ENCODE data around the gene CD34. TPM values are rescaled to one million over a fixed set of nuclear protein-coding genes. Genes with fewer than 3 reads are reported as not detected.
A peak's percentile ranks its signal among the peaks of the same experiment; 100 is the strongest.

The CD34 gene
- total RNA-seq, 1 experiment from 2014 or later: not detected

GRCh38 chr1:207849016-207849415 is 61.9 kb downstream of the CD34 start:
- peaks cover 17% of the 10 kb centered on the region for H3F3A ChIP-seq (ENCODE audit: low read length, unreplicated experiment)
- intact Hi-C loops (cut with micrococcal nuclease): no loop called here
- H3K4me3 ChIP-seq (ENCODE audit: low read length): no peak overlapping the region
- no peaks in the 10 kb centered on the region for H3K27me3 ChIP-seq (ENCODE audit: low read length)
- TF ChIP-seq, protein P1, sequence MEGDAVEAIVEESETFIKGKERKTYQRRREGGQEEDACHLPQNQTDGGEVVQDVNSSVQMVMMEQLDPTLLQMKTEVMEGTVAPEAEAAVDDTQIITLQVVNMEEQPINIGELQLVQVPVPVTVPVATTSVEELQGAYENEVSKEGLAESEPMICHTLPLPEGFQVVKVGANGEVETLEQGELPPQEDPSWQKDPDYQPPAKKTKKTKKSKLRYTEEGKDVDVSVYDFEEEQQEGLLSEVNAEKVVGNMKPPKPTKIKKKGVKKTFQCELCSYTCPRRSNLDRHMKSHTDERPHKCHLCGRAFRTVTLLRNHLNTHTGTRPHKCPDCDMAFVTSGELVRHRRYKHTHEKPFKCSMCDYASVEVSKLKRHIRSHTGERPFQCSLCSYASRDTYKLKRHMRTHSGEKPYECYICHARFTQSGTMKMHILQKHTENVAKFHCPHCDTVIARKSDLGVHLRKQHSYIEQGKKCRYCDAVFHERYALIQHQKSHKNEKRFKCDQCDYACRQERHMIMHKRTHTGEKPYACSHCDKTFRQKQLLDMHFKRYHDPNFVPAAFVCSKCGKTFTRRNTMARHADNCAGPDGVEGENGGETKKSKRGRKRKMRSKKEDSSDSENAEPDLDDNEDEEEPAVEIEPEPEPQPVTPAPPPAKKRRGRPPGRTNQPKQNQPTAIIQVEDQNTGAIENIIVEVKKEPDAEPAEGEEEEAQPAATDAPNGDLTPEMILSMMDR (conservative IDR thresholded peaks at IDR 0.05; ENCODE audit: low read depth, low read length): no peak
- TF ChIP-seq EZH2 (IDR thresholded peaks at IDR 0.05; ENCODE audit: low read length, unreplicated experiment) (no peak), EZH2phosphoT487 (IDR thresholded peaks at IDR 0.05; ENCODE audit: borderline replicate concordance, low read length) (no peak)
- BruUV-seq (replicated peaks): TSS peak; percentile 68
- H3K9ac ChIP-seq (ENCODE audit: low read length): peak overlapping the region; percentile 59; the same call in 1 of the 2 replicates
- peaks cover 75% of the 10 kb centered on the region for H3K79me2 ChIP-seq (ENCODE audit: low read length)
- no peak overlapping the region for H2AFZ ChIP-seq (ENCODE audit: low read length)
- no peaks in the 10 kb centered on the region for H3K9me2 ChIP-seq (replicated peaks; ENCODE audit: low read length)
- H4K20me1 ChIP-seq (ENCODE audit: low read length): no peaks in the 10 kb centered on the region
- H3K4me1 ChIP-seq (ENCODE audit: insufficient read depth, low read length): peaks cover 40% of the 10 kb centered on the region
- POLR2A ChIA-PET (ENCODE audit: unreplicated experiment): no interaction called here
- peak overlapping the region; percentile 95 for H3K27ac ChIP-seq (ENCODE audit: low read length)
- peak overlapping the region; percentile 27; the same call in 1 of the 2 replicates for H3K4me2 ChIP-seq (ENCODE audit: low read length)
- no peak for ATAC-seq
- CTCF ChIA-PET: no interaction called here
- 0 out of 2 replicates have a peak, but pooled peaks cover 9% of the 10 kb centered on the region for H3K36me3 ChIP-seq (ENCODE audit: low read depth, low read length)
- no peak for DNase-seq
- H3K9me3 ChIP-seq (ENCODE audit: low read length): no peaks in the 10 kb centered on the region

DNA sequence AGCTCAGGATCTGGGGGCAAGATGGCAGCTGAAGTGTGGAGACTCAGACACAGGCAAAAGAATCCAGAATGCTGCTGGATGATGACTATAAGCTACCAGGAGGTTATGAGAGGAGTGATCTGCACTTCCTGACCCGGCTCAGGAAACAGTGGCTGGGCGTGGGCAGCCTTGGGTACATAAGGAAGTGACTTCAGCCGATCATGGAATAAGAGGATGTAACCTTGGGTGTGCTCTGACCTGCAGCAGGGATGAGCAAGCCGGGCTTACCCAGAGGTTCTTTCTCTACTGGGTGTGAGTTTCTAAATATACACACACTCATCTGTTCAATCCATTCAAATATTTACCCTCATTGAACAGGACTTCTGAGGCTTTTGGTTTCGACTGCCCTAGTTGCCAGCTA is 62.7 kb downstream of the CD34 start:
- H3K27ac ChIP-seq (ENCODE audit: low read length): peak overlapping the region; percentile 95
- no peak overlapping the region; the same call in 1 of the 2 replicates for H2AFZ ChIP-seq (ENCODE audit: low read length)
- peak overlapping the region; percentile 81 for H3K4me2 ChIP-seq (ENCODE audit: low read length)
- peaks cover 40% of the 10 kb centered on the region for H3K4me1 ChIP-seq (ENCODE audit: insufficient read depth, low read length)
- ChIA-PET POLR2A (ENCODE audit: unreplicated experiment) (interaction anchor here (0.6 to 0.9 kb wide), 4 partner anchors 13 to 1320 kb away, joined by 3 to 4 read pairs (median 4); no protein-coding TSS in a partner anchor), CTCF (interaction anchor here (0.9 kb wide), 2 partner anchors 19 to 20 kb away, joined by 3 to 6 read pairs; no protein-coding TSS in a partner anchor)
- peak; percentile 98 for DNase-seq
- no peaks in the 10 kb centered on the region for H3K27me3 ChIP-seq (ENCODE audit: low read length)
- ATAC-seq: peak; percentile 98
- H3K36me3 ChIP-seq (ENCODE audit: low read depth, low read length): 0 out of 2 replicates have a peak, but pooled peaks cover 9% of the 10 kb centered on the region
- intact Hi-C loops (cut with micrococcal nuclease): loop anchor here (1.0 kb wide), 2 partner anchors 20 to 21 kb away; no protein-coding TSS in a partner anchor
- no peaks in the 10 kb centered on the region for H3K9me2 ChIP-seq (replicated peaks; ENCODE audit: low read length)
- TF ChIP-seq, protein P1 (conservative IDR thresholded peaks at IDR 0.05; ENCODE audit: low read depth, low read length): no peak
- TF ChIP-seq EZH2phosphoT487 (IDR thresholded peaks at IDR 0.05; ENCODE audit: borderline replicate concordance, low read length): no peak
- TF ChIP-seq EZH2 (IDR thresholded peaks at IDR 0.05; ENCODE audit: low read length, unreplicated experiment): no peak
- peak overlapping the region; percentile 42; the same call in 1 of the 2 replicates for H3K4me3 ChIP-seq (ENCODE audit: low read length)
- no TSS peak for BruUV-seq (replicated peaks)
- peaks cover 81% of the 10 kb centered on the region for H3K79me2 ChIP-seq (ENCODE audit: low read length)
- H3F3A ChIP-seq (ENCODE audit: low read length, unreplicated experiment): peaks cover 17% of the 10 kb centered on the region
- no peaks in the 10 kb centered on the region for H3K9me3 ChIP-seq (ENCODE audit: low read length)
- peak overlapping the region; percentile 65 for H3K9ac ChIP-seq (ENCODE audit: low read length)
- no peaks in the 10 kb centered on the region for H4K20me1 ChIP-seq (ENCODE audit: low read length)

- peak overlapping the region; percentile 65 for H3K9ac ChIP-seq (ENCODE audit: low read length)
- no peak overlapping the region for H3K4me3 ChIP-seq (ENCODE audit: low read length)
- ATAC-seq: peak; percentile 41
- peak overlapping the region; percentile 81 for H3K4me2 ChIP-seq (ENCODE audit: low read length)
- H3K79me2 ChIP-seq (ENCODE audit: low read length): peaks cover 88% of the 10 kb centered on the region
- no peaks in the 10 kb centered on the region for H3K9me3 ChIP-seq (ENCODE audit: low read length)
- TF ChIP-seq, protein P1 (conservative IDR thresholded peaks at IDR 0.05; ENCODE audit: low read depth, low read length): no peak
- TF ChIP-seq EZH2 (IDR thresholded peaks at IDR 0.05; ENCODE audit: low read length, unreplicated experiment) (no peak), EZH2phosphoT487 (IDR thresholded peaks at IDR 0.05; ENCODE audit: borderline replicate concordance, low read length) (no peak)
- CTCF ChIA-PET: interaction anchor here (0.9 kb wide), 1 partner anchor 17 kb away, joined by 3 read pairs; no protein-coding TSS in a partner anchor
- POLR2A ChIA-PET (ENCODE audit: unreplicated experiment): interaction anchor here (0.9 kb wide), 1 partner anchor 22 kb away, joined by 4 read pairs; no protein-coding TSS in a partner anchor
- H2AFZ ChIP-seq (ENCODE audit: low read length): no peak overlapping the region
- peaks cover 9% of the 10 kb centered on the region; the same call in 1 of the 2 replicates for H3K36me3 ChIP-seq (ENCODE audit: low read depth, low read length)
- no peaks in the 10 kb centered on the region for H3K9me2 ChIP-seq (replicated peaks; ENCODE audit: low read length)
- no TSS peak for BruUV-seq (replicated peaks)
- peak overlapping the region; percentile 95 for H3K27ac ChIP-seq (ENCODE audit: low read length)
- H4K20me1 ChIP-seq (ENCODE audit: low read length): no peaks in the 10 kb centered on the region
- peaks cover 17% of the 10 kb centered on the region for H3F3A ChIP-seq (ENCODE audit: low read length, unreplicated experiment)
- no peaks in the 10 kb centered on the region for H3K27me3 ChIP-seq (ENCODE audit: low read length)
- peaks cover 40% of the 10 kb centered on the region for H3K4me1 ChIP-seq (ENCODE audit: insufficient read depth, low read length)
- peak; percentile 91 for DNase-seq
- intact Hi-C loops (cut with micrococcal nuclease): no loop called here
Measured at GRCh38 chr1:207847116-207847515, 63.8 kb downstream of the CD34 start.
